SK-N-SH treated with all-trans-retinoic acid at 6 μM for 48 hours (cell line): ENCODE results near the gene PKNOX2.

Experiments used
- ATAC-seq: fragments of 200-7000 bp; cut with Tn5 transposase; 3 replicates; pipeline ENCODE4 v1.9.1; 2020; ENCODE audit warnings: mild to moderate bottlenecking, moderate library complexity
- ARNTL ChIP-seq: fragments of 450-650 bp; formaldehyde crosslinking; IDR thresholded peaks from 2 replicates; pipeline ENCODE4 v1.5.0; 2020; ENCODE audit warnings: low read depth, mild to moderate bottlenecking, moderate library complexity, borderline replicate concordance
- BACH2 ChIP-seq: fragments of 250-450 bp; sonication (Bioruptor Pico); IDR thresholded peaks from 2 replicates; pipeline ENCODE4 v1.9.0; 2021; ENCODE audit warnings: mild to moderate bottlenecking, borderline replicate concordance
- CREB5 ChIP-seq: fragments of 250-450 bp; sonication (Bioruptor Pico); IDR thresholded peaks from 2 replicates; pipeline ENCODE4 v1.5.1; 2020; ENCODE audit warnings: low read depth, mild to moderate bottlenecking, moderate library complexity
- CSDC2 ChIP-seq: fragments of 250-450 bp; sonication (Bioruptor Pico); IDR thresholded peaks from 2 replicates; pipeline ENCODE4 v1.5.0; 2020; ENCODE audit warnings: mild to moderate bottlenecking, moderate library complexity
- GLIS3 ChIP-seq: fragments of 250-450 bp; sonication (Bioruptor Pico); IDR thresholded peaks from 2 replicates; pipeline ENCODE4 v1.5.0; 2020; ENCODE audit warnings: mild to moderate bottlenecking, moderate library complexity
- OSR1 ChIP-seq: fragments of 250-450 bp; sonication (Bioruptor Pico); IDR thresholded peaks from 2 replicates; pipeline ENCODE4 v1.8.0; 2022; ENCODE audit warnings: moderate library complexity, mild to moderate bottlenecking, inconsistent platforms
- PATZ1 ChIP-seq: fragments of 250-450 bp; sonication (Bioruptor Pico); IDR thresholded peaks from 2 replicates; pipeline ENCODE4 v1.8.0; 2020; ENCODE audit warnings: mild to moderate bottlenecking, moderate library complexity, borderline replicate concordance
- PPARA ChIP-seq: fragments of 250-450 bp; sonication (Bioruptor Pico); IDR thresholded peaks from 2 replicates; pipeline ENCODE4 v1.5.0; 2020; ENCODE audit warnings: mild to moderate bottlenecking, borderline replicate concordance
- RARB ChIP-seq: fragments of 250-450 bp; sonication (Bioruptor Pico); IDR thresholded peaks from 2 replicates; pipeline ENCODE4 v1.8.0; 2021; ENCODE audit warnings: mild to moderate bottlenecking, moderate library complexity
- TCF4 ChIP-seq: fragments of 250-450 bp; sonication (Bioruptor Pico); IDR thresholded peaks from 2 replicates; pipeline ENCODE4 v1.8.0; 2021; ENCODE audit warnings: mild to moderate bottlenecking, moderate library complexity, borderline replicate concordance
- TOX ChIP-seq: fragments of 250-450 bp; sonication (Bioruptor Pico); IDR thresholded peaks from 2 replicates; pipeline ENCODE4 v1.8.0; 2021; ENCODE audit warnings: mild to moderate bottlenecking, moderate library complexity, borderline replicate concordance
- TSHZ2 ChIP-seq: fragments of 250-450 bp; sonication (Bioruptor Pico); IDR thresholded peaks from 2 replicates; pipeline ENCODE4 v1.5.0; 2020; ENCODE audit warnings: mild to moderate bottlenecking, moderate library complexity
- ZC3H10 ChIP-seq: fragments of 250-450 bp; sonication (Bioruptor Pico); IDR thresholded peaks from 2 replicates; pipeline ENCODE4 v1.5.1; 2021; ENCODE audit warnings: mild to moderate bottlenecking, moderate library complexity
- ZFP3 ChIP-seq: fragments of 250-450 bp; sonication (Bioruptor Pico); IDR thresholded peaks from 2 replicates; pipeline ENCODE4 v1.5.0; 2020; ENCODE audit warnings: mild to moderate bottlenecking, moderate library complexity
- ZFP30 ChIP-seq: fragments of 450-650 bp; formaldehyde crosslinking; IDR thresholded peaks from 2 replicates; pipeline ENCODE4 v1.5.0; 2022; ENCODE audit warnings: mild to moderate bottlenecking, moderate library complexity
- ZNF565 ChIP-seq: fragments of 450-650 bp; formaldehyde crosslinking; conservative IDR thresholded peaks from 2 replicates; pipeline ENCODE4 v1.5.0; 2020; ENCODE audit warnings: low read depth, mild to moderate bottlenecking, moderate library complexity
- ZNF70 ChIP-seq: fragments of 450-650 bp; formaldehyde crosslinking; IDR thresholded peaks from 2 replicates; pipeline ENCODE4 v1.5.0; 2020; ENCODE audit warnings: mild to moderate bottlenecking, moderate library complexity

PKNOX2 gene

GRCh38 chr11:125376856-125377255 lies 212.3 kb downstream of the PKNOX2 start:
- TF ChIP-seq TSHZ2 (CRISPR knock-in tag) (no peak), ZC3H10 (CRISPR knock-in tag) (no peak), OSR1 (no peak), PATZ1 (no peak), PPARA (CRISPR knock-in tag) (no peak), TCF4 (CRISPR knock-in tag) (no peak)
- ATAC-seq: no peak

- TF ChIP-seq CREB5 (CRISPR knock-in tag) (no peak), ZFP30 (CRISPR knock-in tag) (no peak), RARB (no peak)
- TF ChIP-seq, all 23 proteins: peak for 0
- ATAC-seq: no peak
These were observed 213.5 kb downstream of the PKNOX2 start for GRCh38 chr11:125378083-125378482.

- ATAC-seq: no peak
- TF ChIP-seq ZNF565 (CRISPR knock-in tag) (no peak), RARB (no peak), GLIS3 (CRISPR knock-in tag) (no peak), ZFP3 (CRISPR knock-in tag) (no peak), PATZ1 (no peak), CSDC2 (CRISPR knock-in tag) (no peak)
These were observed 214.0 kb downstream of the PKNOX2 start for GRCh38 chr11:125378571-125378970.

- ATAC-seq: no peak
- TF ChIP-seq ZNF70 (CRISPR knock-in tag) (no peak), ARNTL (no peak), TOX (CRISPR knock-in tag) (no peak), OSR1 (no peak)
These were observed 215.0 kb downstream of the PKNOX2 start for GRCh38 chr11:125379565-125379964.

GRCh38 chr11:125379981-125380380 lies 215.4 kb downstream of the PKNOX2 start:
- no peak for TF ChIP-seq TCF4 (CRISPR knock-in tag)
- no peak for TF ChIP-seq OSR1
- TF ChIP-seq, all 23 proteins: peak for 0
- ATAC-seq: no peak

GRCh38 chr11:125380756-125381445 lies 216.3 kb downstream of the PKNOX2 start:
- ATAC-seq: no peak
- TF ChIP-seq BACH2 (CRISPR knock-in tag) (no peak), CREB5 (CRISPR knock-in tag) (no peak), ZNF70 (CRISPR knock-in tag) (no peak), PPARA (CRISPR knock-in tag) (no peak)
